ENCODE data around the gene MANEAL. TPM values are rescaled to one million over a fixed set of nuclear protein-coding genes. Genes with fewer than 3 reads are reported as not detected.

MANEAL gene
- polyA plus RNA-seq, 1 experiment: 0.32 TPM

DNA sequence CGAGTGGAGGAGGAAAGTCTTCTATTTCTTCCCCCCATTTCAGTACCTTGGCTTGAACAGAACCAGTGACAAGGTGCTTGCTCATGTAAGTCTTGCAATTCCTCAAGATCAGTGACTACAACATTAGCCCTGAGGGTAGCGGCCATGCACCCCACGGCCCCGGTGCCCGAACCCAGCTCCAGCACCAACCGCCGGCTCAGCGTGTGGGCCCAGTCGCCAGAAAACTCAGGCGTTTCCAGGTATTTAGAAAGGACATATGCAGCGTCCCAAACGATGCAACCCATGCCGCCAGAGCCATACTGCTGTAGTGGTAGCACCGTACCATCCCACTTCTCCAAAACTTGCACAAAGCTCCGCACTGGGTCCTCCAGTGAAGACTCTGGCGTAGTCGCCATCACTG lies 11.2 kb upstream of the MANEAL start:
- CTCF ChIA-PET: no interaction called here
- TF ChIP-seq, protein P1, sequence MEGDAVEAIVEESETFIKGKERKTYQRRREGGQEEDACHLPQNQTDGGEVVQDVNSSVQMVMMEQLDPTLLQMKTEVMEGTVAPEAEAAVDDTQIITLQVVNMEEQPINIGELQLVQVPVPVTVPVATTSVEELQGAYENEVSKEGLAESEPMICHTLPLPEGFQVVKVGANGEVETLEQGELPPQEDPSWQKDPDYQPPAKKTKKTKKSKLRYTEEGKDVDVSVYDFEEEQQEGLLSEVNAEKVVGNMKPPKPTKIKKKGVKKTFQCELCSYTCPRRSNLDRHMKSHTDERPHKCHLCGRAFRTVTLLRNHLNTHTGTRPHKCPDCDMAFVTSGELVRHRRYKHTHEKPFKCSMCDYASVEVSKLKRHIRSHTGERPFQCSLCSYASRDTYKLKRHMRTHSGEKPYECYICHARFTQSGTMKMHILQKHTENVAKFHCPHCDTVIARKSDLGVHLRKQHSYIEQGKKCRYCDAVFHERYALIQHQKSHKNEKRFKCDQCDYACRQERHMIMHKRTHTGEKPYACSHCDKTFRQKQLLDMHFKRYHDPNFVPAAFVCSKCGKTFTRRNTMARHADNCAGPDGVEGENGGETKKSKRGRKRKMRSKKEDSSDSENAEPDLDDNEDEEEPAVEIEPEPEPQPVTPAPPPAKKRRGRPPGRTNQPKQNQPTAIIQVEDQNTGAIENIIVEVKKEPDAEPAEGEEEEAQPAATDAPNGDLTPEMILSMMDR (IDR thresholded peaks at IDR 0.05; ENCODE audit: low read depth, low read length): no peak
- Histone ChIP-seq H3K27me3 (ENCODE audit: control insufficient read depth, insufficient read depth, low read length) (peaks cover 2% of the 10 kb centered on the region), H3K4me3 (ENCODE audit: low read depth, low read length) (no peak overlapping the region), H3K27ac (ENCODE audit: low read depth, low read length) (no peak overlapping the region), H3K9me3 (ENCODE audit: control insufficient read depth, insufficient read depth, low read length) (no peaks in the 10 kb centered on the region)
- no peak for DNase-seq (ENCODE audit: low read depth, low spot score)
- POLR2A ChIA-PET: no interaction called here

DNA sequence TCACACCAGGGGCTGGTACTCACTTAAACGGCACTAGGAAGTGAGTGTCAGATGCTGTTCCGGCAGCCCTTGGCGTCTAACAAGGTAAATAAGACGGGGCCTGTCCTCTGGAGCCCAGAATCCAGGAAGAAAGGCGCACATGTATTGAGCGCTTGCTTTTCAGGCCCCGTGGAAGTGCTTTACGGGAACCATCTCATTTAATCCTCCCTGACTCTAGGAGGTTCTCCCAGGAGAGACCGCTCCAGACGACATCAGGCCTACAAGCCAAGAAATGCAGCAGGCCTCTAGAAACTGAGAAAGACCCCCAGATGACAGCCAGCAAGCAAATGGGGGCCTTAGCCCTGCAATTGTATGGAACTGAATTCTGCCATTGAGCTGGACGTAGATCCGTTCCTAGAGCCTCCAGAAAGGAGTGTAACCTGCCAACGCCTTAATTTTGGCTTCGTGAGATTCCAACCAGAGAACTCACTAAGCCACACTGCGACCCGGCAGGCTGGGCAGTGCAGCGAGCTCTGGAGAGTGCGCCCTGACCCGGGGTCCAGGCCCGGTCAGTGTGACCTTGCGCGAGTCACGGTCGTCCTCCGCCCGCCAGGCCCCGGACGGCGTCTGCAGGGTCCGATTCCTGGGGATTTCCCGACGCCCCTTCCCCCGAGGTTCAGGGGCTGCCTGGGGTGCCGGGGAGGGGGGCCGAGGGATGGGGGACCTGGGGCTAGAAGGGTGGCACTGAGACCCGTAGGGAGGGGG lies 532 bp upstream of the MANEAL start:
- Histone ChIP-seq H3K9me3 (ENCODE audit: control insufficient read depth, insufficient read depth, low read length) (no peaks in the 10 kb centered on the region; the same call in 1 of the 2 replicates), H3K27ac (ENCODE audit: low read depth, low read length) (no peak overlapping the region), H3K4me3 (ENCODE audit: low read depth, low read length) (no peak overlapping the region; the same call in 1 of the 2 replicates), H3K27me3 (ENCODE audit: control insufficient read depth, insufficient read depth, low read length) (peaks cover 23% of the 10 kb centered on the region)
- ChIA-PET CTCF (no interaction called here), POLR2A (no interaction called here)
- no peak for DNase-seq (ENCODE audit: low read depth, low spot score)
- TF ChIP-seq, protein P1 (IDR thresholded peaks at IDR 0.05; ENCODE audit: low read depth, low read length): no peak

DNA sequence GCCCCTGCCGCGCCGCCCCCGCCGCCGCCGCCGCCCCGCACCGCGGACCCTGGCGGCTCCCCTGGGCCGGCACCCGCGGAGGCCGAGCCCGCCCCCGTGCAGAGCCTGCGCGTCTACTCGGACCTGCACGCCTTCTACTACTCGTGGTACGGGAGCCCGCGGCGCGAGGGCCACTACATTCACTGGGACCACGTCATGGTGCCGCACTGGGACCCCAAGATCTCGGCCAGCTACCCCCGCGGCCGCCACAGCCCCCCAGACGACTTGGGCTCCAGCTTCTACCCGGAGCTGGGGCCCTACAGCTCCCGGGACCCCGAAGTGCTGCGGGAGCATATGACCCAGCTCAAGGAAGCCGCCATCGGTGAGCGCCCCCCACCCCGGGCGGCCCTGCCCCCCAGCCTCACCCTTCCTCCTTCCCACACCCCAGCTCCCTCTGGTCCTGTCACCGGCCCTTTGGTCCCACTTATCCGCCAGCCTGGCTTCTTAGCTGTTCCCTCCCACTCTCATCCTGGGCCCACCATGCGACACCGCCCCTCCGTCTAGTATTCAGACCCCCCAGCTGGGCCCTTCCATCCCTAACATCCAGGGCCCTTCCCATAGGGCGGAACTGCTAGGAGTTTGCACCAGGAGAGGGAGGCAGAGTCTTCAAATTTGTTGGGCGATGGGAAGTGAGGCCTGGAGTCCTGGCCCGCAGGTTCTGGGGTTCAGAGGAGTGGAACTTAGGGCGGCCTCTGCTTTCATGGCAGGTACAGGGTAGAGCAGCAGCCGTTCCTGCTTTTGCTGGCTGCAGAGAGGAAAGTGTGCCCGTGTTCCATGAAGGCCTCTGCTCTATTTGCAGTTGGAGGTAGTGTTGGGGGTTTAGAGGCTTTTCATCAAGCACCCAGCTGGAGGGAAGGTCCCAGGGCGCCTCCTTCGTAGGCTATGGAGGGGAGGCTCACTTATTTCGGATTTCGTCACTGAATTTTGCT lies 1.0 kb downstream of the MANEAL start:
- POLR2A ChIA-PET: no interaction called here
- DNase-seq (ENCODE audit: low read depth, low spot score): no peak

DNA sequence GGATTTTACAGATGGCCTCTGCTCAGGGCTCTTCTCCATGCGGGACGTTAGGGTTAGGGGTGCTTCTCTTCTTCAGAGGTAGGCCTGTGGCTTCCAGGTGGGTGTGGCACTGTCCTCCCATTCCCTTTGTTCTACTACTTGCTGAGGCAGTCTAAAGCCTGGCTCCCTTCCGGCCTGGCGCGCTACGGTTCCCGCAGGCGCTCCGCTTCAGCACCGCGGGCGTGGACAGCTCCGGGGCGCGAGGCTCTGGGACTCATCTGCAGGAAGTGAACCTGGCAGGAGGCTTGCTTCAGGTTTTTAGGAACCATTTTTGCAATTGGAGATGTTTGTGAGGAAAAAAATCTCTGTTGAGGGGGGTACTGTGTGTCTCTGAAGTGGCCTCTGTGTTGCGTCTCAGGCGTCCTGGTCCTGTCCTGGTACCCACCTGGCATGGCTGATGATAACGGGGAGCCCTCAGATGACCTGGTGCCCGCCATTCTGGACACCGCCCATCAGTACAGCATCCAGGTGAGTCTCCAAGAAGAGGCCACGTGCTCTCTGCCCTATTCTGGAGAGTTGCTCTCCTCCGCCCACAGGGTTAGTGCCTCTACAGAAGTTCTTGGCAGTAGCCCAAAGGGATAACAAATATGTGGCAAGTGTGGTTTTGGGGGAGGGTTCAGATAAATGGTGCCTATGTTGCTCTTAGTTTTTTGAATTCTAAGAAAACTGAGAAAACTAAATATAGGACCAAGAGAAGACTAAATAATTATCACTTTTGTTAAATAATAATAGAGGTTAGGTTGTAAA lies 1.9 kb downstream of the MANEAL start:
- CTCF ChIA-PET: interaction anchor here (0.8 kb wide), 1 partner anchor 114 kb away, joined by 3 read pairs; no protein-coding TSS in a partner anchor
- DNase-seq (ENCODE audit: low read depth, low spot score): no peak
- no peaks in the 10 kb centered on the region; the same call in 1 of the 2 replicates for H3K9me3 ChIP-seq (ENCODE audit: control insufficient read depth, insufficient read depth, low read length)
- no peak overlapping the region for H3K4me3 ChIP-seq (ENCODE audit: low read depth, low read length)
- TF ChIP-seq, protein P1 (IDR thresholded peaks at IDR 0.05; ENCODE audit: low read depth, low read length): no peak
- no peak overlapping the region for H3K27ac ChIP-seq (ENCODE audit: low read depth, low read length)
- POLR2A ChIA-PET: no interaction called here
- H3K27me3 ChIP-seq (ENCODE audit: control insufficient read depth, insufficient read depth, low read length): peaks cover 20% of the 10 kb centered on the region

More for the DNA sequence above, 1.0 kb downstream of the MANEAL start:
- Histone ChIP-seq H3K27ac (ENCODE audit: low read depth, low read length) (no peak overlapping the region), H3K27me3 (ENCODE audit: control insufficient read depth, insufficient read depth, low read length) (peaks cover 20% of the 10 kb centered on the region), H3K4me3 (ENCODE audit: low read depth, low read length) (peak overlapping the region; percentile 7; the same call in 1 of the 2 replicates), H3K9me3 (ENCODE audit: control insufficient read depth, insufficient read depth, low read length) (no peaks in the 10 kb centered on the region; the same call in 1 of the 2 replicates)
- CTCF ChIA-PET: interaction anchor here (0.8 kb wide), 1 partner anchor 113 kb away, joined by 3 read pairs; no protein-coding TSS in a partner anchor
- TF ChIP-seq, protein P1 (IDR thresholded peaks at IDR 0.05; ENCODE audit: low read depth, low read length): no peak

Data from AG04450 (cell line).